Ovary (tissue), 3 donors: ENCODE measurements around the gene MTFR1L.

Source experiments
- CTCF ChIP-seq, 3 donors: fragments of 450-650 bp in 2 of 3; fragments of 200-600 bp in 1 of 3; IDR thresholded peaks; one replicate each; pipeline versions ENCODE4 v1.5.1 to v1.8.0; 2016 to 2022; ENCODE audit warnings: antibody characterized with exemption in 3 of 3, mild to moderate bottlenecking in 1 of 3
- EP300 ChIP-seq: sonication (generic); formaldehyde crosslinking; IDR thresholded peaks from one replicate; pipeline ENCODE4 v1.6.1; 2017; ENCODE audit warnings: antibody characterized with exemption
- POLR2A ChIP-seq: fragments of 450-650 bp; IDR thresholded peaks from one replicate; pipeline ENCODE4 v1.6.1; 2017; ENCODE audit warnings: antibody characterized with exemption, mild to moderate bottlenecking, moderate library complexity
- donor health status: DM: no; HTN: no; CAD: no.

GRCh38 chr1:25828491-25828890 lies 8.7 kb downstream of the MTFR1L start:
- TF ChIP-seq POLR2A (no peak), EP300 (no peak), CTCF (IDR thresholded peaks at IDR 0.05) (no peak)
